OCI-LY3 (cell line): ENCODE data around the gene GDI1.

Experiments
- CTCF ChIP-seq: fragments of 200-600, 300-600 bp; sonication (generic); IDR thresholded peaks from 2 replicates; pipeline ENCODE4 v1.5.1; 2014; ENCODE audit warnings: antibody characterized with exemption, low read length, low read depth
- EZH2phosphoT487 ChIP-seq: fragments of 200-600 bp; shearing (Covaris generic); IDR thresholded peaks from 2 replicates; pipeline ENCODE4 v1.6.1; 2018; ENCODE audit warnings: antibody characterized with exemption, mixed run types, low read depth

- no peak for TF ChIP-seq CTCF
- no peak for TF ChIP-seq EZH2phosphoT487
Observed at GRCh38 chrX:154439841-154440240, 2.9 kb downstream of the GDI1 start.
